Cerebellar cortex (tissue), 1 donor: Measurements from ENCODE around the gene SPATA31C1.
"Not testable (repeated sequence)": the region's sequence is repeated elsewhere in the genome, so short reads cannot be mapped to it uniquely, and the experiment has no call there.

ENCODE experiments used
- DNase-seq: peaks from one replicate; pipeline ENCODE4 v3.0.0-alpha.2; 2015; ENCODE audit warnings: low spot score

SPATA31C1 gene

DNA sequence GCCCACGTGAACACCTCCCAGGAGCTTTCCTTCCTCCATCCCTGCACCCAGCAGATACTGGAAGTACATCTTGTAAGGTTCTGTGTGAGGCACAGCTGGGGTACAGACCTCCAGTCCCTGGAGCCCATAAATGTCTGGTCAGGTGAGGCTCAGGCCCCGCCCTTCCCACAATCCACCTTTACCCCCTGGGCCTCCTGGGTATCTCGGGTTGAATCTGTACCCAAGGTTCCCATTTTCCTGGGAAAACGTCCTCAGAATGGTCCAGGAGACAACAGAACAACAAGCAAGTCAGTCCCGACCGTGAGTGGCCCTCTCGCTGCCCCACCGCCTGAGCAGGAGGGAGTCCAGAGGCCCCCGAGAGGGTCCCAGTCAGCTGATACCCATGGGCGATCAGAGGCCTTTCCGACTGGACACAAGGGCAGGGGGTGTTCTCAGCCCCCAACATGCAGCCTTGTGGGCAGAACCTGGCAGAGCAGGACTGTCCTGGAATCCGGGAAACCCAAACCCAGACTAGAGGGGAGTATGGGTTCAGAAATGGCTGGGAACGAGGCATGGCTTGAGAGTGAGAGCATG lies 30.7 kb upstream of the SPATA31C1 start:
- no peak for DNase-seq

- no peak for DNase-seq
Observed at GRCh38 chr9:87887661-87888480, 29.9 kb upstream of the SPATA31C1 start.

DNA sequence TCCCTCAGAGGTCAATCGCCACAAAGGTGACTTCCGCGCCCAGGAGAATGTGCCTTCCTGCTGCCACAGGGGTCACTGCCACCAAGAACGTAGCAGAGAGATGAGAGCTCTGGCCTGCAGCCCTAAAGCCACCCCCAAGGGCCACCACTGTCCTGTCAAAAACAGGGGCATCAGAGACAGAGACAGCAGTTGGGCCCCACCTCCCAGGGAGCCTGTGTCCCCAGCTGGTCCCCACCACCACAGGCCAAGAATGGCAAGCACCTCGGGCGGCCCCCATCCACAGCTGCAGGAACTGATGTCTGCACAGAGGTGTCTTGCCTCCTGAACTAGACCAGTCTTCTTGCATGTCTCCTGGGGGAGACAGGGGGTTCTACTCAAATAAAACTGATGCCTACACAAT lies 29.3 kb upstream of the SPATA31C1 start:
- DNase-seq = no peak

- DNase-seq = no peak
Observed at GRCh38 chr9:87889065-87889881, 28.5 kb upstream of the SPATA31C1 start.

DNA sequence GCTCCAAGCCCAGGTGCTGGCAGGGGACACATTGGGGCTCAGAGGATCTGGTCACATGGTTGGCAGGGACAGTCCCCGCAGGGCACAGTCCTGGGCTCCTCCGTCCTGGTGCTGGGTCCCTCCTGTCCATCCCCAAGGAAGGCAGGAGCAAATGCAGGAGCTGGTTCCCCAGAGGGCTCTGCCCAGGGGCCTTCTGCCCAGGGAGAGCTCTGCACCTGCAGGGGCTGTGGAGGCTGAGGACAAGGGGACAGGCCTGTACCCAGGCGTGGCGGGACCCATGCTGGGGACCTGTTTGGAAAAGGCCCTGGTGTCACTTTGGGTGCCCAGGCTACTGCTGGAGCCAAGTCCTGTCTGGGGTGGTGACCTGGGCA lies 27.9 kb upstream of the SPATA31C1 start:
- DNase-seq = no peak

GRCh38 chr9:87890837-87891236 lies 26.9 kb upstream of the SPATA31C1 start:
- no peak for DNase-seq

DNA sequence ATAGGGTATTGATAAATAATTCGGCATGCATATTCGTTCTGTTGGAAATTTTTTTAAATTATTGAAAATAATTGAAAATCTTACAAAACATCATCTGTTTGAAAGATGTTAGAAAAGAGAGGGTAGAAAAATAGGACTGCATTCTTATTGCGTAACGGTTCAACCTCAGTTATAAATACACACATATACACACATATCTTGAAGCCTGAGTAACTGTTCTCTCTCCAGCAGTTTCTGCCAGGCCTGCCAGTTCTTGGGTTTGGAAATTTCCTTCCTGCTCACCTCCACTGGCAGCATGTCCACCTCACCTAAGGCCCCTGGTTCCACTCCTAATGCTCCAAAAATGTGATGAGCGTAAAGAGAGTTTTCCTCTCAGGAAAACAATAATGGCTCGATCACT lies 26.0 kb upstream of the SPATA31C1 start:
- no peak for DNase-seq

DNA sequence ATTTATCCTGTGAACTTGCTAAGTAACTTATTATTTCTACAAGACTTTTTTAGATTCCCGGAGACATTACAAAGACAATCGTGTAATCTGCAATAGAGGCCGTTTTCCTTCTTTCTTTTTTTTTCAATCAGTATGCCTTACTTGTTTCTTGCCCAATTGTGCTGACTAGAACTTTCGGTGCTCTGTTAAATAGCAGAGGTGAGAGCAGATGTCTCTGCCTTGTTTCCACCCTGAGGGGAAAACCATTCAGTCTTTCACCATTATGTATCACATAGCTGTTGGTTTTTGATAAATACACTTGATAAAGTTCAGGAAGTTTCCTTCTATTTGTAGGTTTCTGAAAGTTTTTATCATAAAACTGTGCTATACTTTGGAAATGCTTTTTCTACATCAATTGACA lies 24.8 kb upstream of the SPATA31C1 start:
- no peak for DNase-seq

- DNase-seq = no peak
Observed at GRCh38 chr9:87894998-87895625, 22.6 kb upstream of the SPATA31C1 start.

GRCh38 chr9:87896891-87897290 lies 20.9 kb upstream of the SPATA31C1 start:
- no peak for DNase-seq

DNA sequence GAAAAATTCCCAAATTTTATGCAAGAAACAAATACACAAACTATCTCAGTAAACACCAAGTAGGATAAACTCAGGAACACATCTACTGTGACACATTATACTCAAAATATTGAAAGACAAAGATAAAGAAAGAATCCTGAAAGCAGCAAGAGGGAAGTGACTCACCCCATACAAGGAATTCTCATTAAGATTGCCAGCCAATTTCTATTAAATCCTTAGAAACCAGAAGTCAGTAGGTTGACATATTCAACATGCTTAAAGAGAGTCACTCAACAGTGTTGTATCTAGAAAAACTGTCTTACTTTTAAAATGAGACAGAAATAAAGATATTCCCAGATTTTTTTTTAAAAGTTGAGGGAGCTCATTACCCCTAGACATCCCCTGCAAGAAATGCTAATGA lies 19.6 kb upstream of the SPATA31C1 start:
- DNase-seq = no peak

- DNase-seq = not testable (repeated sequence)
Observed at GRCh38 chr9:87902371-87902770, 15.4 kb upstream of the SPATA31C1 start.

DNA sequence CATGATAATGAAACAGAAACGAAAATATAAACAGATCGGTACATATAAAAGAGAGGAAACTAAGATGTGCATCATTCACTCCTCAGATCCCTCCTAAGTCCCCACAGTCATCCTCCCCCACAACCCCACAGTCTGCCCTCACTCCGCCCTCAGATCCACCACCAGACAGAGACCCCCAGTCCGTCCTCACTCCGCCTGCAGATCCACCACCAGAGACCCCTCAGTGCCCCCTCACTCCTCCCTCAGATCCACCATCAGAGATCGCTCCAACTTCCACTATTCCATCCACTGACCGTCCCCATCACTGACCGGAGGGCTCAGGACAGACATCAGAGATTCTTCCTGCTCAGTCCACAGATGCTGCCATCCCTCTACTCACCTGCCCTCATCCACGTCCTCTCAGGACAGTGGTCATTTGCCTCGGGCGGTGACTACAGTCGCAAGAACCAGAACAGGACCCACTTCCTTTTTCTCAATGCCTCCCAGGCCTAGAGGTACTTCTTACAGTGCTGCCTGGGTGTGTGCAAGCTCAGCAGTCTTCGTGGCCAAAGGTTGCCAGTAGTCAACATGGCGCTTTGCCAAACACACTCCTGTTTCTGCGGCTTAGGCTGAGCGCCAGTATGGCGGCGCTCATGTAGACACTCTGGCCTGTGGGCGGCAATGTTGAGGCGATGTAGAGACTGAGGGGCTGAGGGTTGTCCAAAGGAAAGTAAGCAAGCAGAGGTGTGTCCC lies 8.3 kb upstream of the SPATA31C1 start:
- no peak for DNase-seq

DNA sequence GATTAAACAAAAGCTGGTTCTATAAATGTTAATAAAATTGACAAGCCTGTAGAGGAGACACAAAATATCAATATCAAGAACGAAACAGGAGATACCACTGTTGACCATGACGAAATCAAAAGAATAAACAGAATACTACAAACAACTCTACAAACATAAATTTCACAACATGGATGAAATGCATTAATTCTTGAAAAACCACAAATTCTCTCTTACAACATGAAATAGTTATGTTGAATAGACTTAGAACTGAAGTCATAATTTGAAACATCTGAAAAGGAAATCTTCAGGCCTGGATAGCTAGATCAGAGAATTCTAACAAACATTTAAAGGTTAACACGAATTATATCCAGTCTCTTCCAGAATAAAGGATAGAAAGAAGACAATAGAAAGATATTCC lies 6.9 kb upstream of the SPATA31C1 start:
- no peak for DNase-seq

DNA sequence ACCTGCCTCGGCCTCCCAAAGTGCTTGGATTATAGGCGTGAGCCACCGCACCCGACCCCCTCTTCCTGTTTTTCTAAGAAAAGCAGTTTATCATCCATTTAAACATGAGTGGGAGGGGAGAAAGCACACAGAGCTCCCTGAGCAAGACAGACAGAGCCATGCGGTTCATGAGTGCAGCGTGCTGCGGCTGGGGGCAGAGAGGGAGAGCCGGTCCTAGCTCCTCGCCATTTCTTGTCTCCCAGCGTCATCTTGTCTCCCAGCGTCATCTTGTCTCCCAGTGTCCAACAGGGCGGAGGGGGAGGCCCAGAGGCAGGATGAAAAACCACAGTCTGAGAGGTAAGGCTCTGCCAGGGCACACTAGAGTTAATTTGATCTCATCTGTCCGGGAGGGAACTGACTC lies 1.3 kb downstream of the SPATA31C1 start:
- not testable (repeated sequence) for DNase-seq

- not testable (repeated sequence) for DNase-seq
Observed at GRCh38 chr9:87921561-87921960, 3.8 kb downstream of the SPATA31C1 start.

DNA sequence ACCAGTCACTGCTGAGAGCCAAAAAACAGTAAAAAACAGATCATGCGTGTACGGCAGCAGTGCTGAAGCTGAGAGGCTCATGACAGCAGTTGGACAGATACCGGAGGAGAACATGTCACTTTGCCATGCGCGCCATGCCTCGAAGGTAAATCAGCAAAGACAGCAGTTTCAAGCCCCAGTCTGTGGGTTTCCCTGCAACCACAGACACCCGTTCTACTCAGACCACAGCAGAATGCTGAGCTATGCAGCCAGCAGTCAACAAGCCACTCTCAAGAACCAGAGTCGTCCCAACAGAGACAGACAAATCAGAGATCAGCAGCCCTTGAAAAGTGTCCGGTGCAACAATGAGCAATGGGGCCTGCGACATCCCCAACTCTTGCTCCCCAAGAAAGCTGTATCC lies 5.2 kb downstream of the SPATA31C1 start:
- DNase-seq = not testable (repeated sequence)

GRCh38 chr9:87924851-87925250 lies 7.1 kb downstream of the SPATA31C1 start:
- DNase-seq = not testable (repeated sequence)

GRCh38 chr9:87929152-87929551 lies 11.4 kb downstream of the SPATA31C1 start:
- not testable (repeated sequence) for DNase-seq

GRCh38 chr9:87934444-87934843 lies 16.7 kb downstream of the SPATA31C1 start:
- DNase-seq = not testable (repeated sequence)

DNA sequence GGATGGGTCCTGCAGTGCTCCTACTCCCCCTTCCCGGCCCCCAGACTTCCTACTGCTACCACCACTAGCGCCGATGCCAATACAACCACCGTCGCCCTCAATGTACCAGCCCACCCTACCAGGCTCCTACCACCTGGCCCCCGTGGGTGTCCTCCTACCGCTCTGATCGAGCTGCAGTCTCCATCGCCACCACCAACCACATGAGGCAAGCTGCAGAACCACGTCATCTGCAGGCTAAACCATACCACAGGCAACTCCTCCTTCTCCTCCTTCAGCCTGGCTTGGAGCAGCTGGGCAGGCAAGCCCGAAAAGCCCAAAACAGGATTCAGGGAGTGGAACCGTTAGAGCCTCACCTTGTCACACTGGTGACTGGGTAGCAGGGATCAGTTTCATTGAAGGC lies 19.6 kb downstream of the SPATA31C1 start:
- DNase-seq = not testable (repeated sequence)

- DNase-seq = not testable (repeated sequence)
Observed at GRCh38 chr9:87937918-87938317, 20.2 kb downstream of the SPATA31C1 start.
